Adipose tissue (tissue), 3 donors: ENCODE data around the gene SIN3B. TPM values are rescaled to one million over a fixed set of nuclear protein-coding genes. Genes with fewer than 3 reads are reported as not detected.

Source experiments
- H3K27ac ChIP-seq: one replicate; pipeline ENCODE4 v1.5.1; 2013; ENCODE audit warnings: low read depth, low read length
- WGBS, 3 donors: extraction: QIAGEN DNeasy Blood & Tissue Kit; methylation state at CpG; one replicate each; pipeline ENCODE4 v1.1.7; 2013; 5-methylcytosine and 5-hydroxymethylcytosine counted together
- polyA plus RNA-seq, 3 donors: library from polyadenylated mRNA; stranded (reverse); fragments of 200-250 nt; gene quantifications; one replicate each; pipeline ENCODE4 v1.2.3, GENCODE V29; 2013
- donor health status: healthy with polysubstance abuse.
- donor health status: Bipolar disorder and iron deficiency.
- donor health status: healthy.

SIN3B gene
- polyA plus RNA-seq, 3 donors = 13.8 to 43.3 (median 36.7) TPM

GRCh38 chr19:16882146-16882545, 52.9 kb downstream of the SIN3B start:
- WGBS, 3 donors = 89 to 97% (median 96%) methylated on average over 3 of the region's 3 CpGs
- H3K27ac ChIP-seq = no peak overlapping the region

GRCh38 chr19:16883522-16883921, 54.3 kb downstream of the SIN3B start:
- H3K27ac ChIP-seq = no peak overlapping the region
- WGBS, 3 donors = 77 to 88% (median 79%) methylated on average over 3 of the region's 3 CpGs

- H3K27ac ChIP-seq = no peak overlapping the region
- WGBS, 3 donors = 34 to 55% (median 44%) methylated on average over 5 of the region's 5 CpGs
Measured at GRCh38 chr19:16885166-16885565, 56.0 kb downstream of the SIN3B start.

GRCh38 chr19:16886305-16886880, 57.2 kb downstream of the SIN3B start:
- no peak overlapping the region for H3K27ac ChIP-seq
- 51 to 63% (median 57%) methylated on average over 20 of the region's 20 CpGs for WGBS, 3 donors

GRCh38 chr19:16887353-16888265, 58.4 kb downstream of the SIN3B start:
- WGBS, 3 donors = 54 to 63% (median 59%) methylated on average over 15 to 17 of the region's 17 CpGs
- H3K27ac ChIP-seq = no peak overlapping the region

- no peak within 1 kb of the TSS for H3K27ac ChIP-seq
- WGBS, 3 donors = 4 to 36% (median 8%) methylated on average over 31 of the region's 31 CpGs
Measured at GRCh38 chr19:16888629-16889365, 59.6 kb downstream of the SIN3B start, which contains the start of gene F2RL3. F2RL3 (plus strand) TSS chr19:16888999; CDS start chr19:16889190, 191 bp downstream.

- no peak overlapping the region for H3K27ac ChIP-seq
- WGBS, 3 donors = 51 to 65% (median 56%) methylated on average over 19 to 22 of the region's 22 CpGs
Measured at GRCh38 chr19:16889366-16889882, 60.2 kb downstream of the SIN3B start.

- 89 to 95% (median 94%) methylated on average over 46 to 48 of the region's 48 CpGs for WGBS, 3 donors
- no peak overlapping the region for H3K27ac ChIP-seq
Measured at GRCh38 chr19:16889883-16890460, 60.8 kb downstream of the SIN3B start.

GRCh38 chr19:16890461-16891184, 61.4 kb downstream of the SIN3B start:
- 84 to 92% (median 92%) methylated on average over 24 of the region's 24 CpGs for WGBS, 3 donors

GRCh38 chr19:16891696-16892382, 62.6 kb downstream of the SIN3B start:
- WGBS, 3 donors = 89 to 92% (median 92%) methylated on average over 12 of the region's 12 CpGs
- no peak overlapping the region for H3K27ac ChIP-seq

More at GRCh38 chr19:16890461-16891184, 61.4 kb downstream of the SIN3B start:
- H3K27ac ChIP-seq = no peak overlapping the region

- 40 to 61% (median 54%) methylated on average over 4 of the region's 4 CpGs for WGBS, 3 donors
- no peak overlapping the region for H3K27ac ChIP-seq
Measured at GRCh38 chr19:16892436-16892835, 63.2 kb downstream of the SIN3B start.

GRCh38 chr19:16892868-16893685, 63.9 kb downstream of the SIN3B start:
- WGBS, 3 donors = 68 to 83% (median 69%) methylated on average over 19 of the region's 19 CpGs
- no peak overlapping the region for H3K27ac ChIP-seq

- H3K27ac ChIP-seq = no peak overlapping the region
- WGBS, 3 donors = 31 to 69% (median 34%) methylated on average over 14 of the region's 14 CpGs
Measured at GRCh38 chr19:16893686-16893989, 64.4 kb downstream of the SIN3B start.

- 68 to 80% (median 69%) methylated on average over 7 of the region's 7 CpGs for WGBS, 3 donors
- no peak overlapping the region for H3K27ac ChIP-seq
Measured at GRCh38 chr19:16894080-16894479, 64.9 kb downstream of the SIN3B start.

GRCh38 chr19:16895467-16896145, 66.4 kb downstream of the SIN3B start:
- 37 to 69% (median 64%) methylated on average over 30 of the region's 30 CpGs for WGBS, 3 donors
- no peak overlapping the region for H3K27ac ChIP-seq
